OCI-LY7 (cell line): ENCODE measurements around the gene PRKRIP1.
"Not testable (repeated sequence)": the region's sequence is repeated elsewhere in the genome, so short reads cannot be mapped to it uniquely, and the experiment has no call there.

Experiments used
- CTCF ChIP-seq: fragments of 200-600 bp; sonication (generic); conservative IDR thresholded peaks from 2 replicates; pipeline ENCODE4 v1.5.1; 2014; ENCODE audit warnings: mild to moderate bottlenecking, antibody characterized with exemption, low read length, moderate library complexity, mixed read lengths
- EZH2phosphoT487 ChIP-seq: fragments of 200-600 bp; sonication (generic); IDR thresholded peaks from 2 replicates; pipeline ENCODE4 v1.6.1; 2018; ENCODE audit warnings: low read depth, borderline replicate concordance, mild to moderate bottlenecking, mixed run types, antibody characterized with exemption, low read length, moderate library complexity, mixed read lengths

- TF ChIP-seq EZH2phosphoT487, CTCF: not testable (repeated sequence)
Measured at GRCh38 chr7:102454932-102455331, 58.8 kb downstream of the PRKRIP1 start.
